ENCODE measurements around the gene LENG8. TPM values are rescaled to one million over a fixed set of nuclear protein-coding genes. Genes with fewer than 3 reads are reported as not detected.
A peak's percentile ranks its signal among the peaks of the same experiment; 100 is the strongest.

The LENG8 gene
- total and polyA plus RNA-seq, 2 of the 13 experiments (the other 11 are each of a cell fraction or from before 2014, with no cell fraction given), result 14.3 to 41.9 TPM

GRCh38 chr19:54429176-54429495, 19.9 kb upstream of the LENG8 start:
- Histone ChIP-seq H3K9ac (ENCODE audit: insufficient read depth, low read depth, low read length) (no peak overlapping the region), H3K36me3 (replicated peaks in 1 of 2; ENCODE audit: control insufficient read depth in 1 of 2, insufficient read depth in 2 of 2, low read length in 2 of 2) (no peaks in the 10 kb centered on the region), H3K27ac (ENCODE audit: extremely low read length, insufficient read depth, low read length) (no peak overlapping the region), H3K4me1 (ENCODE audit: insufficient read depth, low read length) (no peaks in the 10 kb centered on the region), H2AFZ (ENCODE audit: low read length) (no peak overlapping the region), H3K79me2 (ENCODE audit: insufficient read depth, low read length) (no peaks in the 10 kb centered on the region), H3K4me2 (ENCODE audit: low read depth, low read length) (no peak overlapping the region), H4K20me1 (ENCODE audit: insufficient read depth, low read length) (no peaks in the 10 kb centered on the region), H3K27me3 (ENCODE audit: control insufficient read depth in 1 of 2, insufficient read depth in 2 of 2, low read length in 2 of 2) (no peaks in the 10 kb centered on the region; a peak in 1 of 5 replicates), H3K4me3 (replicated peaks in 1 of 3; ENCODE audit: insufficient read depth in 1 of 3, low read depth in 2 of 3, low read length in 3 of 3) (no peak overlapping the region), H3K9me3 (ENCODE audit: low read length) (no peaks in the 10 kb centered on the region)
- TF ChIP-seq POLR2G (IDR thresholded peaks at IDR 0.05; ENCODE audit: low read depth, low read length) (peak; percentile 22; the same call in 1 of the 2 replicates), AGO1 (IDR thresholded peaks at IDR 0.05; ENCODE audit: low read depth, low read length, poor library complexity, severe bottlenecking) (peak; percentile 48), KDM2A (CRISPR knock-in tag; IDR thresholded peaks at IDR 0.05; ENCODE audit: borderline replicate concordance, low read depth) (peak; percentile 10; the same call in 1 of the 2 replicates), ZNF589 (CRISPR knock-in tag; conservative IDR thresholded peaks at IDR 0.05) (no peak)
- intact Hi-C loops (cut with micrococcal nuclease; ENCODE audit: unreplicated experiment) (no loop called here), in situ Hi-C loops (cut with HindIII; ENCODE audit: extremely low pct_ligation_motif_present, low pct_unique_long_range_greater_than_20kb) (no loop called here)
- ChIA-PET CTCF (ENCODE audit: low intra/inter-chr PET ratio, low total read pairs) (no interaction called here), POLR2A (interaction anchor here (1.1 to 3.9 kb wide), 3 partner anchors 9 to 19 kb away, joined by 3 to 41 read pairs (median 7); partner anchors contain the start of gene LENG8)
- BruUV-seq (replicated peaks), result no TSS peak
- 65% methylated on average over 4 of the region's 8 CpGs for WGBS (ENCODE audit: low lambda C conversion rate)
- ATAC-seq, result peak; percentile 7; the same call in 1 of the 3 replicates
- FAIRE-seq, result no peak
- DNase-seq (ENCODE audit: low spot score), result no peak

GRCh38 chr19:54429545-54430227, 19.3 kb upstream of the LENG8 start:
- TF ChIP-seq POLR2A (IDR thresholded peaks at IDR 0.05; ENCODE audit: insufficient read depth in 1 of 2, low read depth in 2 of 2, low read length in 2 of 2) (0 out of 4 replicates have a peak, but pooled peaks of 1 of the 2 experiments have one; percentile 25), ZNF512B (CRISPR knock-in tag; IDR thresholded peaks at IDR 0.05; ENCODE audit: borderline replicate concordance) (no peak), NONO (IDR thresholded peaks at IDR 0.05) (no peak), NONO (CRISPR knock-in tag; conservative IDR thresholded peaks at IDR 0.05) (0 out of 2 replicates have a peak, but pooled peaks have one; percentile 8), AGO1 (IDR thresholded peaks at IDR 0.05; ENCODE audit: low read depth, low read length, poor library complexity, severe bottlenecking) (peak; percentile 96), POLR2G (IDR thresholded peaks at IDR 0.05; ENCODE audit: low read depth, low read length) (peak; percentile 11; the same call in 1 of the 2 replicates), ZNF749 (CRISPR knock-in tag; IDR thresholded peaks at IDR 0.05; ENCODE audit: borderline replicate concordance) (no peak), RBFOX2 (IDR thresholded peaks at IDR 0.05; ENCODE audit: low read depth, low read length) (0 out of 2 replicates have a peak, but pooled peaks have one; percentile 35), AGO2 (optimal IDR thresholded peaks at IDR 0.05; ENCODE audit: low read depth, low read length) (peak; percentile 38), SETDB1 (CRISPR knock-in tag; IDR thresholded peaks at IDR 0.05; ENCODE audit: borderline replicate concordance) (no peak)
- intact Hi-C loops (cut with micrococcal nuclease; ENCODE audit: unreplicated experiment) (no loop called here), in situ Hi-C loops (cut with HindIII; ENCODE audit: extremely low pct_ligation_motif_present, low pct_unique_long_range_greater_than_20kb) (no loop called here)
- Histone ChIP-seq H3K79me2 (ENCODE audit: insufficient read depth, low read length) (no peaks in the 10 kb centered on the region), H3K27me3 (ENCODE audit: control insufficient read depth in 1 of 2, insufficient read depth in 2 of 2, low read length in 2 of 2) (no peaks in the 10 kb centered on the region; a peak in 1 of 5 replicates), H3K4me3 (replicated peaks in 1 of 3; ENCODE audit: insufficient read depth in 1 of 3, low read depth in 2 of 3, low read length in 3 of 3) (no peak overlapping the region), H2AFZ (ENCODE audit: low read length) (no peak overlapping the region), H3K9me3 (ENCODE audit: low read length) (no peaks in the 10 kb centered on the region), H3K27ac (ENCODE audit: extremely low read length, insufficient read depth, low read length) (no peak overlapping the region), H3K9ac (ENCODE audit: insufficient read depth, low read depth, low read length) (no peak overlapping the region), H3K4me2 (ENCODE audit: low read depth, low read length) (no peak overlapping the region), H4K20me1 (ENCODE audit: insufficient read depth, low read length) (no peaks in the 10 kb centered on the region), H3K4me1 (ENCODE audit: insufficient read depth, low read length) (no peaks in the 10 kb centered on the region), H3K36me3 (replicated peaks in 1 of 2; ENCODE audit: control insufficient read depth in 1 of 2, insufficient read depth in 2 of 2, low read length in 2 of 2) (no peaks in the 10 kb centered on the region)
- DNase-seq (ENCODE audit: low spot score), result no peak
- WGBS (ENCODE audit: low lambda C conversion rate), result 68% methylated on average over 8 of the region's 13 CpGs
- POLR2A ChIA-PET, result interaction anchor here (1.1 to 3.9 kb wide), 3 partner anchors 10 to 19 kb away, joined by 3 to 41 read pairs (median 7); partner anchors contain the start of gene LENG8
- BruUV-seq (replicated peaks), result no TSS peak
- CTCF ChIA-PET (ENCODE audit: low intra/inter-chr PET ratio, low total read pairs), result no interaction called here
- peak; percentile 14 for ATAC-seq
- no peak for FAIRE-seq

Measured in HepG2 (cell line).